Stimulated activated CD4-positive, alpha-beta T cell treated with anti-CD3 and anti-CD28 coated beads, Interleukin-15, amount 100 ng/mL, for 24 hours (primary cell): ENCODE measurements around the gene C16orf78.
"Not testable (repeated sequence)": the region's sequence is repeated elsewhere in the genome, so short reads cannot be mapped to it uniquely, and the experiment has no call there.

Experiments used
- DNase-seq: peaks from one replicate; pipeline ENCODE4 v3.0.0-alpha.2; 2020

C16orf78 gene

GRCh38 chr16:49350265-49351095, 23.1 kb upstream of the C16orf78 start:
- peak; percentile 66 for DNase-seq

- no peak for DNase-seq
These were observed 22.5 kb upstream of the C16orf78 start for GRCh38 chr16:49351096-49351487.

GRCh38 chr16:49352892-49353291, 20.7 kb upstream of the C16orf78 start:
- DNase-seq, result peak; percentile 5

GRCh38 chr16:49353680-49354079, 19.9 kb upstream of the C16orf78 start:
- no peak for DNase-seq

GRCh38 chr16:49354101-49354500, 19.5 kb upstream of the C16orf78 start:
- no peak for DNase-seq

GRCh38 chr16:49354991-49355390, 18.6 kb upstream of the C16orf78 start:
- DNase-seq, result no peak

GRCh38 chr16:49355933-49356665, 17.5 kb upstream of the C16orf78 start:
- no peak for DNase-seq

GRCh38 chr16:49356728-49357488, 16.7 kb upstream of the C16orf78 start:
- DNase-seq, result no peak

- DNase-seq, result no peak
These were observed 14.0 kb upstream of the C16orf78 start for GRCh38 chr16:49359591-49359990.

- DNase-seq, result not testable (repeated sequence)
These were observed 11.9 kb upstream of the C16orf78 start for GRCh38 chr16:49361731-49362130.

- no peak for DNase-seq
These were observed 11.4 kb upstream of the C16orf78 start for GRCh38 chr16:49362230-49362629.

- DNase-seq, result no peak
These were observed 7.7 kb upstream of the C16orf78 start for GRCh38 chr16:49365711-49366509.

GRCh38 chr16:49366669-49367068, 6.9 kb upstream of the C16orf78 start:
- no peak for DNase-seq

GRCh38 chr16:49369651-49370611, 3.7 kb upstream of the C16orf78 start:
- DNase-seq, result no peak

- DNase-seq, result no peak
These were observed 2.6 kb downstream of the C16orf78 start for GRCh38 chr16:49376206-49376605.

- DNase-seq, result no peak
These were observed 3.7 kb downstream of the C16orf78 start for GRCh38 chr16:49377196-49377755.

- no peak for DNase-seq
These were observed 4.6 kb downstream of the C16orf78 start for GRCh38 chr16:49378238-49378637.

GRCh38 chr16:49378816-49379215, 5.2 kb downstream of the C16orf78 start:
- DNase-seq, result no peak

GRCh38 chr16:49382916-49383315, 9.3 kb downstream of the C16orf78 start:
- DNase-seq, result no peak

- no peak for DNase-seq
These were observed 21.4 kb downstream of the C16orf78 start for GRCh38 chr16:49395021-49395420.

- DNase-seq, result no peak
These were observed 22.7 kb downstream of the C16orf78 start for GRCh38 chr16:49396206-49396720.
